Measurements from ENCODE around the gene CNTNAP4. TPM values are rescaled to one million over a fixed set of nuclear protein-coding genes. Genes with fewer than 3 reads are reported as not detected.

CNTNAP4 gene
- total RNA-seq, 1 donor from 2014 or later: not detected

DNA sequence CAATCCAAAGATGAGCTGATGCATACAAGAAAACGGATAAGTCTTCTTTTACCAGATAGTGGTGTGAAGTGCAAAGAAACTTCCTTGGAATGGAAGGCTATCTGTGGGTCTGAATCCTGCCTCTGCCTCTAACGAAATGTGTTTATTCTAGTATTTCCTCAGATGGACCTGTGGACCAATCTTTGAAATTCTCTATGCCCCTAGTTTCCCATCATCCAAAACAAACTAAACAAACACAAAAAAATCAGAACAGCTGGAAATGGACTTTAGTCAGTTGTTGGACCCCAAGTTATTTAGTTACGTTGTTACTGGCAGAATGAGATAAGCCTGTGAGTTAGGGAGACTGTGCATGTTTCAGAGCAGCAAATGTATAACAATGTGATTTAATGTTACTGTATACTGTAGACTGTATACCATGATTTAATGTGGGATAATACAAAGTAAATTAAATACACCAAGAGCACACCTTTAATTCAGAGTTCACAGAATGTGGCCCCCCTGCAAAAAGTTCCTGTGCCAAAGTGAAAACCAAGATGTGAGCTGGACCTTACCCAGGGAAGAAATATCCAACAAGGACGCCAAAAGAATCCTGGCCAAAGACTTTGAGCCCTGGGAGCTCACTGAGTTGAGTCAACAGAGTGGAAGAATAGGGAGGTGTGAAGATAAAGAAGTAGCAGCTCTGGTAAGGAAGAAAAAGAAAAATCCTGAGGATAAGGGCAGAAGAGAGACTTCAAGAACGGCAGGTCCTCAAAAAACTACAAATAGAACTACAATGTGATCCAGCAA, 255.2 kb downstream of the CNTNAP4 start:
- no peak for DNase-seq (ENCODE audit: low spot score)
- peaks cover 2% of the 10 kb centered on the region for H3K27me3 Mint-ChIP-seq (ENCODE audit: low read depth)
- no peak overlapping the region for H3K4me3 Mint-ChIP-seq (ENCODE audit: unreplicated experiment)
- no peak overlapping the region for H3K27ac Mint-ChIP-seq (ENCODE audit: unreplicated experiment)
- H3K36me3 Mint-ChIP-seq (ENCODE audit: low read depth): no peaks in the 10 kb centered on the region
- no peaks in the 10 kb centered on the region for H3K4me1 Mint-ChIP-seq (ENCODE audit: low read depth)
- no peaks in the 10 kb centered on the region for H3K9me3 Mint-ChIP-seq (ENCODE audit: low read depth)
- no peak for TF ChIP-seq CTCF (IDR thresholded peaks at IDR 0.05)

GRCh38 chr16:76539609-76540008, 262.4 kb downstream of the CNTNAP4 start:
- H3K36me3 Mint-ChIP-seq (ENCODE audit: low read depth): no peaks in the 10 kb centered on the region

GRCh38 chr16:76541070-76541469, 263.9 kb downstream of the CNTNAP4 start:
- TF ChIP-seq CTCF (IDR thresholded peaks at IDR 0.05): no peak
- no peak for DNase-seq (ENCODE audit: low spot score)
- Mint-ChIP-seq H3K27me3 (ENCODE audit: low read depth) (peaks cover 6% of the 10 kb centered on the region), H3K27ac (ENCODE audit: unreplicated experiment) (no peak overlapping the region), H3K4me3 (ENCODE audit: unreplicated experiment) (no peak overlapping the region), H3K36me3 (ENCODE audit: low read depth) (no peaks in the 10 kb centered on the region), H3K9me3 (ENCODE audit: low read depth) (no peaks in the 10 kb centered on the region), H3K4me1 (ENCODE audit: low read depth) (no peaks in the 10 kb centered on the region)

More at GRCh38 chr16:76539609-76540008, 262.4 kb downstream of the CNTNAP4 start:
- Mint-ChIP-seq H3K4me1 (ENCODE audit: low read depth) (no peaks in the 10 kb centered on the region), H3K27me3 (ENCODE audit: low read depth) (peaks cover 8% of the 10 kb centered on the region), H3K27ac (ENCODE audit: unreplicated experiment) (no peak overlapping the region), H3K9me3 (ENCODE audit: low read depth) (no peaks in the 10 kb centered on the region), H3K4me3 (ENCODE audit: unreplicated experiment) (no peak overlapping the region)
- DNase-seq (ENCODE audit: low spot score): no peak
- TF ChIP-seq CTCF (IDR thresholded peaks at IDR 0.05): no peak

GRCh38 chr16:76565542-76565941, 288.3 kb downstream of the CNTNAP4 start:
- H3K36me3 Mint-ChIP-seq (ENCODE audit: low read depth): no peaks in the 10 kb centered on the region
- no peak for TF ChIP-seq CTCF (IDR thresholded peaks at IDR 0.05)
- no peak overlapping the region for H3K27ac Mint-ChIP-seq (ENCODE audit: unreplicated experiment)
- H3K27me3 Mint-ChIP-seq (ENCODE audit: low read depth): no peaks in the 10 kb centered on the region
- no peak overlapping the region for H3K4me3 Mint-ChIP-seq (ENCODE audit: unreplicated experiment)
- H3K9me3 Mint-ChIP-seq (ENCODE audit: low read depth): no peaks in the 10 kb centered on the region
- no peaks in the 10 kb centered on the region for H3K4me1 Mint-ChIP-seq (ENCODE audit: low read depth)
- no peak for DNase-seq (ENCODE audit: low spot score)

- Mint-ChIP-seq H3K27ac (ENCODE audit: unreplicated experiment) (no peak overlapping the region), H3K36me3 (ENCODE audit: low read depth) (no peaks in the 10 kb centered on the region)
Measured at GRCh38 chr16:76571755-76572154, 294.6 kb downstream of the CNTNAP4 start.

More at GRCh38 chr16:76571755-76572154, 294.6 kb downstream of the CNTNAP4 start:
- peaks cover 1% of the 10 kb centered on the region for H3K27me3 Mint-ChIP-seq (ENCODE audit: low read depth)
- TF ChIP-seq CTCF (IDR thresholded peaks at IDR 0.05): no peak
- no peaks in the 10 kb centered on the region for H3K9me3 Mint-ChIP-seq (ENCODE audit: low read depth)
- H3K4me3 Mint-ChIP-seq (ENCODE audit: unreplicated experiment): no peak overlapping the region
- DNase-seq (ENCODE audit: low spot score): no peak
- no peaks in the 10 kb centered on the region for H3K4me1 Mint-ChIP-seq (ENCODE audit: low read depth)

All from chondrocyte (in vitro differentiated cells).